ENCODE data around the gene GPR152. TPM values are rescaled to one million over a fixed set of nuclear protein-coding genes. Genes with fewer than 3 reads are reported as not detected.

Gene GPR152
- total and polyA plus RNA-seq, 4 experiments from 2014 or later = 0.35 to 1.7 TPM; not detected in 2

DNA sequence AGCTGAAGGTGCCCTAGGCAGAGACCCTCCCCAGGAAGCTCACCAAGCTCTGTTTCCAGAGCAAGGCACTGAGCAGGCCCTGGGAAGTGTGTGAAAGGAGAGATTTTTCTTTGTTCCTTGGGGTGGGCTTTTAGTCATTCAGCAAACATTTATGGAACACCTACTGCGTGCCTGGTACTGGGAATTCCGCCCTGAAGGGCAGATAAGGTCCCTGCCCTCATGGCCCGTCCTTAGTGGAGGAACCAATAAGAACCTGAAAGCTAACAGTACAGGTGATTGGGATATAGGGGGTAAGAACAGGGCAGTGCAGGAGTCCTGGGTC is 12.6 kb upstream of the GPR152 start:
- peaks cover 13 to 39% (median 24%) of the 10 kb centered on the region in 4 donors for H3K4me1 Mint-ChIP-seq
- no peaks in the 10 kb centered on the region for H3K27me3 ChIP-seq (ENCODE audit: insufficient read depth, low read length)
- peak overlapping the region; percentile 61 for H3K4me3 ChIP-seq (ENCODE audit: low read length in 2 of 2)
- H3K27ac Mint-ChIP-seq = peak overlapping the region; percentile 87 to 96 (median 93)
- intact Hi-C loops (cut with micrococcal nuclease) = no loop called here
- no peaks in the 10 kb centered on the region for H3K27me3 Mint-ChIP-seq
- H3K36me3 ChIP-seq (ENCODE audit: insufficient read depth, low read length) = no peaks in the 10 kb centered on the region
- H3K36me3 Mint-ChIP-seq = peaks cover 0 to 7% of the 10 kb centered on the region in 2 donors
- CTCF ChIA-PET (ENCODE audit: partially characterized antibody) = interaction anchor here (0.8 to 4.8 kb wide), 7 partner anchors 18 to 114 kb away, joined by 3 to 38 read pairs (median 4); partner anchors contain the start of genes AIP, POLD4, PPP1CA and PTPRCAP
- POLR2A ChIA-PET (ENCODE audit: partially characterized antibody) = interaction anchor here (0.6 to 30.4 kb wide), 22 partner anchors 9 to 225 kb away, joined by 3 to 900 read pairs (median 5); partner anchors contain the start of genes AIP, CLCF1, CORO1B and PITPNM1
- peak overlapping the region; percentile 92 for H3K27ac ChIP-seq (ENCODE audit: low read depth, low read length)
- H3K4me1 ChIP-seq (ENCODE audit: insufficient read depth, low read length) = peaks cover 48% of the 10 kb centered on the region
- H3K9me3 Mint-ChIP-seq = no peaks in the 10 kb centered on the region
- no peak for DNase-seq
- H3K4me3 Mint-ChIP-seq = peak overlapping the region; percentile 85 to 89 (median 86)
- H3K9me3 ChIP-seq (ENCODE audit: control insufficient read depth in 1 of 2, low read length in 2 of 2) = no peaks in the 10 kb centered on the region

DNA sequence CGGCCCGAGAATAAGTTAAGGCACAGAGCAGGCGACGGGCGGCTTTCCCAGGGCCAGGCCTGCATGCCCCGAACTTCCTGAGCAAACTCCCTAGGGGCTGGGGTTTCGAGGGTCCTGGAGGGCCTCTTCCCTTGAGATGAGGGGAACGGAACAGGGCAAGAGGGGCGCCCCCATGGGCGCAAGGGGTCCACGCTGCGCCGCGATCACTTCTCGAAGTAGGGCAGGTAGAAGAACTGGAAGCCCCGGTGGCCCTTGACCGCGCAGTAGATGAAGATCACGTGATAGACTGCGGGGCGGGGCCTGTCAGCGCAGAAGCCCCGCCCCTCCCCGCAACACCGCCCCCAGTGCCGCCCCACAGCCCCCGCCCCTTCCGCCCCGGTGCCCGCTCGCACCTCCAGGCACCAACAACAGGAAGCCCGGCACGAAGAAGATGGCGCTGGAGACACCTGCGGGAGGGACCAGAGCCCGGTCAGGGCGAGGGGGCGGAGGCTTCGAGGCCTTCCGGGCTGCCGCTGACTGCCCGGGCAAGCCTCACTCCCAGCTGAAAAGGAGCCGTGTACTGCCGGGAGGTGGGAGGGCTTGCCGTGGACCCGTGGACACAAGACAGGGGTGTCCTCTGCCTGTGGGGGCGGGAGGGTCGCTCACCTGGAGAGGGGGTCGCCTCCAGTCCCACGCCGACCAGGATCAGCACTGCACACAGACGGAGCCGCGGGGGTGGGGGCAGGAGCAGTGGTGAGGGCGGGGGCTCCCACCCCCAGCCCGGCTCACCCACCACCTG is 12.1 kb upstream of the GPR152 start:
- peaks cover 16 to 44% (median 28%) of the 10 kb centered on the region in 4 donors for H3K4me1 Mint-ChIP-seq
- no peaks in the 10 kb centered on the region for H3K27me3 ChIP-seq (ENCODE audit: insufficient read depth, low read length)
- intact Hi-C loops (cut with micrococcal nuclease) = loop anchor here (1.0 kb wide), 4 partner anchors 19 to 63 kb away; partner anchors contain the start of genes AIP, CDK2AP2, PPP1CA and PTPRCAP
- H3K36me3 ChIP-seq (ENCODE audit: insufficient read depth, low read length) = no peaks in the 10 kb centered on the region
- DNase-seq = peak; percentile 91 to 96 (median 92)
- H3K4me1 ChIP-seq (ENCODE audit: insufficient read depth, low read length) = peaks cover 44% of the 10 kb centered on the region
- ChIA-PET CTCF (ENCODE audit: partially characterized antibody) (interaction anchor here (0.9 to 4.8 kb wide), 5 partner anchors 27 to 113 kb away, joined by 3 to 38 read pairs (median 5); partner anchors contain the start of genes PPP1CA and PTPRCAP), POLR2A (ENCODE audit: partially characterized antibody) (interaction anchor here (0.6 to 30.4 kb wide), 22 partner anchors 8 to 225 kb away, joined by 3 to 900 read pairs (median 5); partner anchors contain the start of genes AIP, CLCF1, CORO1B and PITPNM1)
- peak overlapping the region; percentile 92 for H3K27ac ChIP-seq (ENCODE audit: low read depth, low read length)
- H3K9me3 Mint-ChIP-seq = no peaks in the 10 kb centered on the region
- no peaks in the 10 kb centered on the region for H3K27me3 Mint-ChIP-seq
- H3K36me3 Mint-ChIP-seq = peaks cover 0 to 7% of the 10 kb centered on the region in 2 donors
- peak overlapping the region; percentile 85 to 89 (median 86) for H3K4me3 Mint-ChIP-seq
- H3K27ac Mint-ChIP-seq = peak overlapping the region; percentile 81 to 96 (median 92)
- H3K4me3 ChIP-seq (ENCODE audit: low read length in 2 of 2) = peak overlapping the region; percentile 61
- no peaks in the 10 kb centered on the region for H3K9me3 ChIP-seq (ENCODE audit: control insufficient read depth in 1 of 2, low read length in 2 of 2)

DNA sequence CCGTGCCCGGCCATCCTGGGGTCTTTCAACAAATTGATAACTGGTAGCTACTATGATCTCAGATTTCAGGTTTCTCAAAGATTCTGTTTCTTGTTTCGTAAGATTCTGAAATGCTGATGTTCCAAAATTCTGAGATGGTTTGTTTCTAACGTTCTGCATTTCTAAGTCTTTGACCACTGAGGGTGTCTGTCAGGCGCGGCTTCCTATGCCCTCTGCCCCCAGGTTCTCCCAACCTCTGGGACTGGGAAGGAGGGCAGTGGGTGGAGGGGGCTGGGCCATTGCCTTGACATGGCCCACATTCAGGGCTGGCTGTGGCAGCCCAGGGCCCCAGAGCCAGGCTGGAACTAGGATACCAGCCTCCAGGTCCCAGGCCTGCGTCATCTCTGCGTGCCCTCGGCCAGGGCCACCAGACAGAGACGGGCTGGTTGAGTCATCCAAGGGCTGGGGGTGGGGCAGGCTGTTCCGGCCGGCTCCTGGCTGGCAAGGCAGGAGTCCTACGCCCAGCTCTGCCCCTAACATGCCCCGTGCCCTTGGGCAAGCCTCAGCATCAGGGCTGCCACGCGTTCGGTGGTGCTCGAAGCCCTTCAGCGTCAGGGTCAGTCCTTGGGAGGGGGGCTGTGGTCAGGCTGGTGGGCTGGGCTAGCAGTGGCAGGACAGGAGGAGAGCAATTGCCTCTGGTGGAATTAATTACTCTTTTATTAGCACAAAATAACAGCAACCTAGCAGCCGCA is 11.3 kb upstream of the GPR152 start:
- H3K27me3 Mint-ChIP-seq = no peaks in the 10 kb centered on the region
- POLR2A ChIA-PET (ENCODE audit: partially characterized antibody) = interaction anchor here (0.9 to 30.4 kb wide), 11 partner anchors 12 to 110 kb away, joined by 3 to 900 read pairs (median 13); partner anchors contain the start of genes AIP, CDK2AP2, CORO1B and POLD4
- peak overlapping the region in 6 of 7 donors; percentile 81 to 96 (median 90) for H3K27ac Mint-ChIP-seq
- Histone ChIP-seq H3K4me3 (ENCODE audit: low read length in 2 of 2) (peak overlapping the region in 1 of 2 donors; percentile 61), H3K27me3 (ENCODE audit: insufficient read depth, low read length) (no peaks in the 10 kb centered on the region), H3K36me3 (ENCODE audit: insufficient read depth, low read length) (no peaks in the 10 kb centered on the region), H3K27ac (ENCODE audit: low read depth, low read length) (peak overlapping the region; percentile 92), H3K4me1 (ENCODE audit: insufficient read depth, low read length) (peaks cover 41% of the 10 kb centered on the region), H3K9me3 (ENCODE audit: control insufficient read depth in 1 of 2, low read length in 2 of 2) (no peaks in the 10 kb centered on the region)
- H3K4me3 Mint-ChIP-seq = peak overlapping the region; percentile 85 to 89 (median 86)
- peaks cover 16 to 44% (median 28%) of the 10 kb centered on the region in 4 donors for H3K4me1 Mint-ChIP-seq
- no peaks in the 10 kb centered on the region for H3K9me3 Mint-ChIP-seq
- intact Hi-C loops (cut with micrococcal nuclease) = loop anchor here (1.0 kb wide), 4 partner anchors 19 to 63 kb away; partner anchors contain the start of genes AIP, CDK2AP2, PPP1CA and PTPRCAP
- peaks cover 0 to 7% of the 10 kb centered on the region in 2 donors for H3K36me3 Mint-ChIP-seq
- no peak for DNase-seq
- CTCF ChIA-PET (ENCODE audit: partially characterized antibody) = interaction anchor here (2.6 kb wide), 1 partner anchor 62 kb away, joined by 16 read pairs; the partner anchor contains the start of gene PPP1CA

DNA sequence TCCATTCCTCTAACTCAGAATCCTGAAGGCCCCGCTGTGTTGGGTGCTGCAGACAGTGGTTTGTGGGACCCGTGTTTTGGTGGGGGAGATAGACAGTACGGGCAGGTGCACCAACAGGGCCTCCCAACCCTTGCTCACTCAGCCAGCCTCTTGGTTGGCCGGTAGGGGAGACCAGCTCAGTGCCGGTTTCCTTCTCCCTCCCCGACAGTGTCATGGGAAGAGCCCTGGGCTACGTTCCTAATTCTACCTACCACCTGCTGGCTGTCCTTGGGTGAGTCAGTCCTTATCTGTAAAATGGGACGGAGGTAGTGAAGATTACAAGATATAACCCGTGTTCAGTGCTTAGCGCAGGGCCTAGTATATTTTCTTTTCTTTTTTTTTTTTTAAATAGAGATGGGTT is 10.7 kb upstream of the GPR152 start:
- ChIA-PET POLR2A (ENCODE audit: partially characterized antibody) (interaction anchor here (0.9 to 30.4 kb wide), 7 partner anchors 12 to 72 kb away, joined by 3 to 900 read pairs (median 4); partner anchors contain the start of genes CDK2AP2, CORO1B, PPP1CA and PTPRCAP), CTCF (ENCODE audit: partially characterized antibody) (no interaction called here)
- H3K9me3 ChIP-seq (ENCODE audit: control insufficient read depth in 1 of 2, low read length in 2 of 2) = no peaks in the 10 kb centered on the region
- intact Hi-C loops (cut with micrococcal nuclease) = no loop called here
- peak overlapping the region in 3 of 7 donors; percentile 50 to 57 (median 51) for H3K27ac Mint-ChIP-seq
- no peak overlapping the region for H3K4me3 ChIP-seq (ENCODE audit: low read length in 2 of 2)
- no peak overlapping the region for H3K27ac ChIP-seq (ENCODE audit: low read depth, low read length)
- H3K36me3 ChIP-seq (ENCODE audit: insufficient read depth, low read length) = no peaks in the 10 kb centered on the region
- no peak overlapping the region for H3K4me3 Mint-ChIP-seq
- H3K9me3 Mint-ChIP-seq = no peaks in the 10 kb centered on the region
- H3K27me3 ChIP-seq (ENCODE audit: insufficient read depth, low read length) = no peaks in the 10 kb centered on the region
- peaks cover 37% of the 10 kb centered on the region for H3K4me1 ChIP-seq (ENCODE audit: insufficient read depth, low read length)
- peaks cover 13 to 39% (median 24%) of the 10 kb centered on the region in 4 donors for H3K4me1 Mint-ChIP-seq
- H3K36me3 Mint-ChIP-seq = peaks cover 0 to 7% of the 10 kb centered on the region in 2 donors
- DNase-seq = no peak
- H3K27me3 Mint-ChIP-seq = no peaks in the 10 kb centered on the region

DNA sequence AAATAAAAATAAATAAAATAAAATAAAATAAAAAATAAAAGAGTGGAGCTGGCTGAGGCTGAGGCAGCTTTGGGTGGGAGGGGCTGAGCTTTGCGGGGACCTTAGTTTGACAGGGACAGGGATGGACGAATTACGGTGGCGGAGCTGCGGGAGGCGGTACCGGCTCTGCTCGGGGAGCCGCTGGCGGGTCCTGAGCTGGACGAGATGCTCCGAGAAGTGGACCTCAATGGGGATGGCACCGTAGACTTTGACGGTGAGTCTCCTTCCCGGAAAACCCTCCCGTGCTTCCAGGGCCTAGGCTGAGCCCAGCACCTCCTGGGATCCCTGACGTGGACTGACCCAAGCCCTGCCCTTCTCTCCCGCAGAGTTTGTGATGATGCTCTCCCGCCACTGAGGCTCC is 5.7 kb upstream of the GPR152 start:
- Histone ChIP-seq H3K9me3 (ENCODE audit: control insufficient read depth in 1 of 2, low read length in 2 of 2) (no peaks in the 10 kb centered on the region), H3K4me1 (ENCODE audit: insufficient read depth, low read length) (no peaks in the 10 kb centered on the region), H3K27ac (ENCODE audit: low read depth, low read length) (no peak overlapping the region), H3K4me3 (ENCODE audit: low read length in 2 of 2) (no peak overlapping the region), H3K36me3 (ENCODE audit: insufficient read depth, low read length) (no peaks in the 10 kb centered on the region), H3K27me3 (ENCODE audit: insufficient read depth, low read length) (no peaks in the 10 kb centered on the region)
- Mint-ChIP-seq H3K4me3 (no peak overlapping the region), H3K27me3 (no peaks in the 10 kb centered on the region), H3K27ac (no peak overlapping the region), H3K9me3 (no peaks in the 10 kb centered on the region), H3K4me1 (peaks cover 3 to 5% (median 5%) of the 10 kb centered on the region in 4 donors), H3K36me3 (no peaks in the 10 kb centered on the region)
- DNase-seq = no peak
- intact Hi-C loops (cut with micrococcal nuclease) = no loop called here
- CTCF ChIA-PET (ENCODE audit: partially characterized antibody) = interaction anchor here (0.7 kb wide), 1 partner anchor 10 kb away, joined by 3 read pairs; the partner anchor contains the start of gene TMEM134
- POLR2A ChIA-PET (ENCODE audit: partially characterized antibody) = interaction anchor here (0.9 to 30.4 kb wide), 3 partner anchors 10 to 38 kb away, joined by 3 to 900 read pairs (median 8); partner anchors contain the start of genes CORO1B, PTPRCAP and RPS6KB2

DNA sequence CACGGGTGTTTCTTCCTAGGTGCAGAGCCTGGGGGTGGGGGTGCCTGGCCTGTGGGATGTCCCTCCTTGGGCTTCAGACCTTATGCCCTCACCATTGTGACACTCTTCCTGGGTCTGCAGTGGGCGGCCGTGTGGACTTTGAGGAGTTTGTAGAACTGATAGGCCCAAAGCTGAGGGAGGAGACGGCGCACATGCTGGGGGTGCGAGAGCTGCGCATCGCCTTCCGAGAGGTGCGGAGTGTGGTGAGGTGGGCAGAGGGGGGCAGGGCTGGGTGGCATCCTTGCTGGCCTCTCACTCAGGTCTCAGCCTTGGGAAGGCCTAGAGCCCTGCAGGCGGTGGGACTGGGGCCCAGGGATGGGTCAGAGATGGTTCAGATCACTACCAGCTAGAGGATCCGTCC is 4.9 kb upstream of the GPR152 start:
- peak overlapping the region in 2 of 7 donors; percentile 30 to 35 for H3K27ac Mint-ChIP-seq
- ChIA-PET POLR2A (ENCODE audit: partially characterized antibody) (interaction anchor here (2.8 to 30.4 kb wide), 2 partner anchors 11 to 19 kb away, joined by 8 to 900 read pairs; partner anchors contain the start of genes CORO1B, PTPRCAP and RPS6KB2), CTCF (ENCODE audit: partially characterized antibody) (no interaction called here)
- intact Hi-C loops (cut with micrococcal nuclease) = no loop called here
- peaks cover 3 to 5% (median 5%) of the 10 kb centered on the region in 4 donors for H3K4me1 Mint-ChIP-seq
- H3K9me3 Mint-ChIP-seq = no peaks in the 10 kb centered on the region
- Histone ChIP-seq H3K4me1 (ENCODE audit: insufficient read depth, low read length) (no peaks in the 10 kb centered on the region), H3K27me3 (ENCODE audit: insufficient read depth, low read length) (no peaks in the 10 kb centered on the region), H3K4me3 (ENCODE audit: low read length in 2 of 2) (no peak overlapping the region), H3K9me3 (ENCODE audit: control insufficient read depth in 1 of 2, low read length in 2 of 2) (no peaks in the 10 kb centered on the region), H3K36me3 (ENCODE audit: insufficient read depth, low read length) (no peaks in the 10 kb centered on the region), H3K27ac (ENCODE audit: low read depth, low read length) (no peak overlapping the region)
- no peak overlapping the region for H3K4me3 Mint-ChIP-seq
- H3K27me3 Mint-ChIP-seq = no peaks in the 10 kb centered on the region
- H3K36me3 Mint-ChIP-seq = no peaks in the 10 kb centered on the region
- no peak for DNase-seq

All from CD4-positive, alpha-beta memory T cell (primary cell).